Fibroblast of skin of left biceps (primary cell): ENCODE results near the gene SRD5A1.

Experiments
- DNase-seq, 2 experiments: peaks; one replicate each; pipeline ENCODE4 v3.0.0-alpha.2; 2013; ENCODE audit warnings: low read depth in 2 of 2

SRD5A1 gene

GRCh38 chr5:6604946-6605345 is 28.3 kb upstream of the SRD5A1 start:
- DNase-seq = no peak

GRCh38 chr5:6606884-6607558 is 26.2 kb upstream of the SRD5A1 start:
- no peak for DNase-seq

GRCh38 chr5:6607559-6607936 is 25.7 kb upstream of the SRD5A1 start:
- DNase-seq = no peak

- no peak for DNase-seq
Observed at GRCh38 chr5:6608016-6608415, 25.2 kb upstream of the SRD5A1 start.

GRCh38 chr5:6611334-6612256 is 21.6 kb upstream of the SRD5A1 start:
- DNase-seq = no peak

GRCh38 chr5:6615034-6615815 is 18.0 kb upstream of the SRD5A1 start:
- no peak for DNase-seq

- DNase-seq = no peak
Observed at GRCh38 chr5:6616632-6617031, 16.6 kb upstream of the SRD5A1 start.

GRCh38 chr5:6623228-6623627 is 10.0 kb upstream of the SRD5A1 start:
- DNase-seq = no peak

- no peak for DNase-seq
Observed at GRCh38 chr5:6623941-6624340, 9.3 kb upstream of the SRD5A1 start.

- DNase-seq = no peak
Observed at GRCh38 chr5:6626508-6626907, 6.7 kb upstream of the SRD5A1 start.

- no peak for DNase-seq
Observed at GRCh38 chr5:6631441-6631840, 1.8 kb upstream of the SRD5A1 start.

- DNase-seq = peak in 1 of 2 experiments; percentile 1
Observed at GRCh38 chr5:6632324-6632887, 834 bp upstream of the SRD5A1 start.

GRCh38 chr5:6633469-6634245 is 417 bp downstream of the SRD5A1 start:
- DNase-seq = no peak

GRCh38 chr5:6634306-6634705 is 1.1 kb downstream of the SRD5A1 start:
- no peak for DNase-seq

- no peak for DNase-seq
Observed at GRCh38 chr5:6634788-6635430, 1.7 kb downstream of the SRD5A1 start.

GRCh38 chr5:6636293-6636692 is 3.1 kb downstream of the SRD5A1 start:
- no peak for DNase-seq

GRCh38 chr5:6637022-6637421 is 3.8 kb downstream of the SRD5A1 start:
- no peak for DNase-seq

GRCh38 chr5:6637590-6637989 is 4.3 kb downstream of the SRD5A1 start:
- no peak for DNase-seq

GRCh38 chr5:6638236-6638635 is 5.0 kb downstream of the SRD5A1 start:
- DNase-seq = no peak

- no peak for DNase-seq
Observed at GRCh38 chr5:6642655-6643054, 9.4 kb downstream of the SRD5A1 start.

- DNase-seq = no peak
Observed at GRCh38 chr5:6644794-6645241, 11.6 kb downstream of the SRD5A1 start.
